ENCODE data around the gene JPT1.

The JPT1 gene

GRCh38 chr17:75160211-75160610 is 5.9 kb upstream of the JPT1 start:
- TF ChIP-seq EGR1 (IDR thresholded peaks at IDR 0.05), result no peak
- no peak for TF ChIP-seq TEAD4 (IDR thresholded peaks at IDR 0.05)
- TF ChIP-seq EP300 (IDR thresholded peaks at IDR 0.05; ENCODE audit: borderline replicate concordance), result no peak
- TF ChIP-seq NFIC (IDR thresholded peaks at IDR 0.05), result no peak
- no peak for TF ChIP-seq ZBTB7A (IDR thresholded peaks at IDR 0.05; ENCODE audit: low read depth)
- no peak for TF ChIP-seq TCF12 (IDR thresholded peaks at IDR 0.05; ENCODE audit: low read depth)
- TF ChIP-seq MAX (IDR thresholded peaks at IDR 0.05), result no peak
- no peak for TF ChIP-seq TAF1 (IDR thresholded peaks at IDR 0.05; ENCODE audit: low read depth)
- no peak for TF ChIP-seq FOXM1 (IDR thresholded peaks at IDR 0.05; ENCODE audit: borderline replicate concordance, low read depth)
- no peak for TF ChIP-seq CEBPB (IDR thresholded peaks at IDR 0.05)
- TF ChIP-seq CREB1 (IDR thresholded peaks at IDR 0.05; ENCODE audit: low read depth), result no peak
- TF ChIP-seq YY1 (IDR thresholded peaks at IDR 0.05; ENCODE audit: low read depth), result no peak
- TF ChIP-seq RAD21 (IDR thresholded peaks at IDR 0.05; ENCODE audit: low read depth), result no peak
- TF ChIP-seq, protein P1, sequence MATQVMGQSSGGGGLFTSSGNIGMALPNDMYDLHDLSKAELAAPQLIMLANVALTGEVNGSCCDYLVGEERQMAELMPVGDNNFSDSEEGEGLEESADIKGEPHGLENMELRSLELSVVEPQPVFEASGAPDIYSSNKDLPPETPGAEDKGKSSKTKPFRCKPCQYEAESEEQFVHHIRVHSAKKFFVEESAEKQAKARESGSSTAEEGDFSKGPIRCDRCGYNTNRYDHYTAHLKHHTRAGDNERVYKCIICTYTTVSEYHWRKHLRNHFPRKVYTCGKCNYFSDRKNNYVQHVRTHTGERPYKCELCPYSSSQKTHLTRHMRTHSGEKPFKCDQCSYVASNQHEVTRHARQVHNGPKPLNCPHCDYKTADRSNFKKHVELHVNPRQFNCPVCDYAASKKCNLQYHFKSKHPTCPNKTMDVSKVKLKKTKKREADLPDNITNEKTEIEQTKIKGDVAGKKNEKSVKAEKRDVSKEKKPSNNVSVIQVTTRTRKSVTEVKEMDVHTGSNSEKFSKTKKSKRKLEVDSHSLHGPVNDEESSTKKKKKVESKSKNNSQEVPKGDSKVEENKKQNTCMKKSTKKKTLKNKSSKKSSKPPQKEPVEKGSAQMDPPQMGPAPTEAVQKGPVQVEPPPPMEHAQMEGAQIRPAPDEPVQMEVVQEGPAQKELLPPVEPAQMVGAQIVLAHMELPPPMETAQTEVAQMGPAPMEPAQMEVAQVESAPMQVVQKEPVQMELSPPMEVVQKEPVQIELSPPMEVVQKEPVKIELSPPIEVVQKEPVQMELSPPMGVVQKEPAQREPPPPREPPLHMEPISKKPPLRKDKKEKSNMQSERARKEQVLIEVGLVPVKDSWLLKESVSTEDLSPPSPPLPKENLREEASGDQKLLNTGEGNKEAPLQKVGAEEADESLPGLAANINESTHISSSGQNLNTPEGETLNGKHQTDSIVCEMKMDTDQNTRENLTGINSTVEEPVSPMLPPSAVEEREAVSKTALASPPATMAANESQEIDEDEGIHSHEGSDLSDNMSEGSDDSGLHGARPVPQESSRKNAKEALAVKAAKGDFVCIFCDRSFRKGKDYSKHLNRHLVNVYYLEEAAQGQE (IDR thresholded peaks at IDR 0.05; ENCODE audit: low read depth), result no peak
- no peak for TF ChIP-seq USF1 (IDR thresholded peaks at IDR 0.05)

GRCh38 chr17:75159196-75160031 is 5.1 kb upstream of the JPT1 start:
- TF ChIP-seq TCF12 (IDR thresholded peaks at IDR 0.05; ENCODE audit: low read depth), result no peak
- TF ChIP-seq YY1 (IDR thresholded peaks at IDR 0.05; ENCODE audit: low read depth), result no peak
- TF ChIP-seq EP300 (IDR thresholded peaks at IDR 0.05; ENCODE audit: borderline replicate concordance), result no peak
- no peak for TF ChIP-seq MAX (IDR thresholded peaks at IDR 0.05)
- no peak for TF ChIP-seq USF1 (IDR thresholded peaks at IDR 0.05)
- no peak for TF ChIP-seq FOXM1 (IDR thresholded peaks at IDR 0.05; ENCODE audit: borderline replicate concordance, low read depth)
- no peak for TF ChIP-seq RAD21 (IDR thresholded peaks at IDR 0.05; ENCODE audit: low read depth)
- no peak for TF ChIP-seq CREB1 (IDR thresholded peaks at IDR 0.05; ENCODE audit: low read depth)
- TF ChIP-seq TAF1 (IDR thresholded peaks at IDR 0.05; ENCODE audit: low read depth), result no peak
- no peak for TF ChIP-seq CEBPB (IDR thresholded peaks at IDR 0.05)
- no peak for TF ChIP-seq EGR1 (IDR thresholded peaks at IDR 0.05)
- no peak for TF ChIP-seq TEAD4 (IDR thresholded peaks at IDR 0.05)
- TF ChIP-seq ZBTB7A (IDR thresholded peaks at IDR 0.05; ENCODE audit: low read depth), result no peak
- TF ChIP-seq NFIC (IDR thresholded peaks at IDR 0.05), result no peak
- TF ChIP-seq, protein P1 (IDR thresholded peaks at IDR 0.05; ENCODE audit: low read depth), result no peak

GRCh38 chr17:75155191-75155601 is 884 bp upstream of the JPT1 start:
- TF ChIP-seq, protein P1 (IDR thresholded peaks at IDR 0.05; ENCODE audit: low read depth), result no peak
- TF ChIP-seq CREB1 (IDR thresholded peaks at IDR 0.05; ENCODE audit: low read depth), result 0 out of 2 replicates have a peak, but pooled peaks have one; percentile 11

DNA sequence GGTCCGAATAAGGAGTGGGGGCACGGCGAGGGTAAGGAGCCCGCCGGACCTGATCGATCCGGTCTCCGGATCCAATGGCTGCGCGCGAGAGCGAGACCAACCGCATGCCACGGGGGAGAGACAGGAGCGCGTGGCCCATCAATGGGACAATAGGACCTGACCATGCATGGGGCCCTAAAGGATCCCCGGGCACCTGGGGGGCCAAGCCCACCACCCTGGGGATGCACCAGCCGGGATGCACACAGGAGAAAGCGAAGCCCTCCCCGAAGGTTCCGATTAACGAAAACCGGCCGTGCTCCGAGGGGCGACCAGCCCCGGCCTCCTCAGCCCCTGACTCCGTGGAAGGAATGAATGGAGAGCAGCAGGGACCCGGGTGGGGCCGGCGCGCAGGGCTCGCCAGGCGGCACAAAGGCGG is 525 bp downstream of the JPT1 start:
- TF ChIP-seq RAD21 (IDR thresholded peaks at IDR 0.05; ENCODE audit: low read depth), result no peak
- TF ChIP-seq EGR1 (IDR thresholded peaks at IDR 0.05), result no peak
- 0 out of 2 replicates have a peak, but pooled peaks have one; percentile 21 for TF ChIP-seq EP300 (IDR thresholded peaks at IDR 0.05; ENCODE audit: borderline replicate concordance)
- peak; percentile 85 for TF ChIP-seq MAX (IDR thresholded peaks at IDR 0.05)
- TF ChIP-seq YY1 (IDR thresholded peaks at IDR 0.05; ENCODE audit: low read depth), result 0 out of 2 replicates have a peak, but pooled peaks have one; percentile 21
- TF ChIP-seq ZBTB7A (IDR thresholded peaks at IDR 0.05; ENCODE audit: low read depth), result peak; percentile 90
- no peak for TF ChIP-seq TEAD4 (IDR thresholded peaks at IDR 0.05)
- no peak for TF ChIP-seq NFIC (IDR thresholded peaks at IDR 0.05)

Measured in Ishikawa (cell line).